ENCODE data around the gene PLEKHJ1. TPM values are rescaled to one million over a fixed set of nuclear protein-coding genes. Genes with fewer than 3 reads are reported as not detected.

The PLEKHJ1 gene
- polyA plus RNA-seq, 2 of the 4 experiments (the other 2 are of a cell fraction), result 19.9 to 33.9 TPM

DNA sequence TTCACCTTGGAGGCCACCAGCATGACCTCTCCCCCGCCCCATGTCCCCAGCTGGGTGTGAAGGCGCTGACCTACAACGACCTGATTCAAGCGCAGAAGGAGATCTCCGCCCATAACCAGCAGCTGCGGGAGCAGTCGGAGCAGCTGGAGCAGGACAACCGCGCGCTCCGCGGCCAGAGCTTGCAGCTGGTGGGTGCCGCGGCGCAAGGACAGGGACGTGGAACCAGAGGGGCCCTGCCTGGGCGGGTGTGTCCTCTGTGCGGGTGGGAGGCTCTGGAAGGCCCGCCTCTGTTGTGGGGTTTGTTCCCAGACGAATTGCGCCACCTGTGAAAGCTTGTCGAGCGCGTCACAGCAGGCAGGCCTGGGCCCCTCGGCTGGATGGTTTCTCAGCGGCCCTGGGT lies 22.3 kb downstream of the PLEKHJ1 start (continued):
- TF ChIP-seq CTCF (IDR thresholded peaks at IDR 0.05) (no peak), RNF2 (IDR thresholded peaks at IDR 0.05; ENCODE audit: borderline replicate concordance, low read depth) (no peak), NFE2L2 (conservative IDR thresholded peaks at IDR 0.05; ENCODE audit: low read length) (no peak), HDAC2 (IDR thresholded peaks at IDR 0.05) (no peak)

- CTCF ChIA-PET, result interaction anchor here (1.2 to 1.4 kb wide), 3 partner anchors 9 to 12 kb away, joined by 3 to 6 read pairs (median 4); no protein-coding TSS in a partner anchor
- DNase-seq (ENCODE audit: low read depth in 1 of 2, low spot score in 1 of 2), result no peak
- 92% methylated on average over 7 of the region's 21 CpGs for WGBS (ENCODE audit: missing lambda C conversion rate)
- H3K4me3 ChIP-seq, result no peak overlapping the region
- no peak overlapping the region for H3K27ac ChIP-seq
- no peak overlapping the region for H3K4me2 ChIP-seq
- TF ChIP-seq ELK1 (IDR thresholded peaks at IDR 0.05; ENCODE audit: low read depth, low read length) (no peak), RAD21 (conservative IDR thresholded peaks at IDR 0.05 in 1 of 2, IDR thresholded peaks at IDR 0.05 in 1 of 2) (no peak), MAZ (IDR thresholded peaks at IDR 0.05; ENCODE audit: borderline replicate concordance, low read depth, low read length) (no peak), PHF8 (IDR thresholded peaks at IDR 0.05; ENCODE audit: borderline replicate concordance, low read depth) (no peak), ZFP36 (IDR thresholded peaks at IDR 0.05; ENCODE audit: borderline replicate concordance, partially characterized antibody) (no peak), USF2 (IDR thresholded peaks at IDR 0.05) (no peak), RNF2 (IDR thresholded peaks at IDR 0.05; ENCODE audit: borderline replicate concordance, low read depth) (no peak), RARB (CRISPR knock-in tag; IDR thresholded peaks at IDR 0.05) (no peak), EHF (CRISPR knock-in tag; IDR thresholded peaks at IDR 0.05) (no peak), HOXB5 (CRISPR knock-in tag; IDR thresholded peaks at IDR 0.05) (no peak), CHD2 (IDR thresholded peaks at IDR 0.05; ENCODE audit: low read length, partially characterized antibody) (no peak), HOXB13 (CRISPR knock-in tag; IDR thresholded peaks at IDR 0.05; ENCODE audit: low read depth) (no peak), PBX3 (IDR thresholded peaks at IDR 0.05) (no peak), KDM5A (IDR thresholded peaks at IDR 0.05) (no peak), NFE2L2 (conservative IDR thresholded peaks at IDR 0.05; ENCODE audit: low read length) (no peak)
- TF ChIP-seq, protein P1, sequence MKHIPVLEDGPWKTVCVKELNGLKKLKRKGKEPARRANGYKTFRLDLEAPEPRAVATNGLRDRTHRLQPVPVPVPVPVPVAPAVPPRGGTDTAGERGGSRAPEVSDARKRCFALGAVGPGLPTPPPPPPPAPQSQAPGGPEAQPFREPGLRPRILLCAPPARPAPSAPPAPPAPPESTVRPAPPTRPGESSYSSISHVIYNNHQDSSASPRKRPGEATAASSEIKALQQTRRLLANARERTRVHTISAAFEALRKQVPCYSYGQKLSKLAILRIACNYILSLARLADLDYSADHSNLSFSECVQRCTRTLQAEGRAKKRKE (CRISPR knock-in tag; IDR thresholded peaks at IDR 0.05; ENCODE audit: low read depth), result no peak
- H3K9me3 ChIP-seq, result no peaks in the 10 kb centered on the region
- no peak for FAIRE-seq
- POLR2A ChIA-PET, result no interaction called here
- no peak for ATAC-seq
- no peaks in the 10 kb centered on the region for H3K4me1 ChIP-seq
Observed at GRCh38 chr19:2212861-2213711, 23.0 kb downstream of the PLEKHJ1 start.

Data from A549 (cell line).